ENCODE data around the gene COQ6. TPM values are rescaled to one million over a fixed set of nuclear protein-coding genes. Genes with fewer than 3 reads are reported as not detected.
A peak's percentile ranks its signal among the peaks of the same experiment; 100 is the strongest.
"Not testable (repeated sequence)": the region's sequence is repeated elsewhere in the genome, so short reads cannot be mapped to it uniquely, and the experiment has no call there.

COQ6 gene
- 14.5 and 18.8 TPM in 2 replicates for total RNA-seq

- peak; percentile 96 to 97 for DNase-seq (ENCODE audit: low read depth in 2 of 2)
Measured at GRCh38 chr14:73949752-73950734, at the start of gene COQ6, which contains the start of gene FAM161B. Gene COQ6 (plus strand): TSS chr14:73950302. CDS start chr14:73950333, 31 bp downstream. Gene FAM161B (minus strand): TSS chr14:73950094. CDS start chr14:73950026, 68 bp downstream.

- no peak for DNase-seq (ENCODE audit: low read depth in 2 of 2)
Measured at GRCh38 chr14:73903028-73903427, 47.1 kb upstream of the COQ6 start.

- no peak for DNase-seq (ENCODE audit: low read depth in 2 of 2)
Measured at GRCh38 chr14:73909681-73910080, 40.4 kb upstream of the COQ6 start.

- no peak for DNase-seq (ENCODE audit: low read depth in 2 of 2)
Measured at GRCh38 chr14:73913256-73913655, 36.8 kb upstream of the COQ6 start.

GRCh38 chr14:73916324-73916723 lies 33.8 kb upstream of the COQ6 start:
- no peak for DNase-seq (ENCODE audit: low read depth in 2 of 2)

GRCh38 chr14:73919457-73919856 lies 30.6 kb upstream of the COQ6 start:
- not testable (repeated sequence) for DNase-seq (ENCODE audit: low read depth in 2 of 2)

- no peak for DNase-seq (ENCODE audit: low read depth in 2 of 2)
Measured at GRCh38 chr14:73924337-73924736, 25.8 kb upstream of the COQ6 start.

- peak in 1 of 2 donors; percentile 8 for DNase-seq (ENCODE audit: low read depth in 2 of 2)
Measured at GRCh38 chr14:73935666-73936065, 14.4 kb upstream of the COQ6 start.

GRCh38 chr14:73936548-73936947 lies 13.6 kb upstream of the COQ6 start:
- DNase-seq (ENCODE audit: low read depth in 2 of 2): no peak

GRCh38 chr14:73937012-73937411 lies 13.1 kb upstream of the COQ6 start:
- no peak for DNase-seq (ENCODE audit: low read depth in 2 of 2)

GRCh38 chr14:73942180-73942579 lies 7.9 kb upstream of the COQ6 start:
- no peak for DNase-seq (ENCODE audit: low read depth in 2 of 2)

GRCh38 chr14:73943083-73943482 lies 7.0 kb upstream of the COQ6 start:
- peak; percentile 42 to 86 for DNase-seq (ENCODE audit: low read depth in 2 of 2)

GRCh38 chr14:73944432-73945158 lies 5.5 kb upstream of the COQ6 start:
- DNase-seq (ENCODE audit: low read depth in 2 of 2): no peak

GRCh38 chr14:73945159-73945670 lies 4.9 kb upstream of the COQ6 start:
- DNase-seq (ENCODE audit: low read depth in 2 of 2): no peak

- no peak for DNase-seq (ENCODE audit: low read depth in 2 of 2)
Measured at GRCh38 chr14:73953731-73954130, 3.6 kb downstream of the COQ6 start.

- DNase-seq (ENCODE audit: low read depth in 2 of 2): no peak
Measured at GRCh38 chr14:73955674-73956073, 5.6 kb downstream of the COQ6 start.

- DNase-seq (ENCODE audit: low read depth in 2 of 2): no peak
Measured at GRCh38 chr14:73958591-73958990, 8.5 kb downstream of the COQ6 start.

GRCh38 chr14:73961192-73961591 lies 11.1 kb downstream of the COQ6 start:
- no peak for DNase-seq (ENCODE audit: low read depth in 2 of 2)

- DNase-seq (ENCODE audit: low read depth in 2 of 2): no peak
Measured at GRCh38 chr14:73965216-73965615, 15.1 kb downstream of the COQ6 start.

GRCh38 chr14:73968885-73969284 lies 18.8 kb downstream of the COQ6 start:
- no peak for DNase-seq (ENCODE audit: low read depth in 2 of 2)

- no peak for DNase-seq (ENCODE audit: low read depth in 2 of 2)
Measured at GRCh38 chr14:73973497-73973896, 23.4 kb downstream of the COQ6 start.

GRCh38 chr14:73976125-73976524 lies 26.0 kb downstream of the COQ6 start:
- no peak for DNase-seq (ENCODE audit: low read depth in 2 of 2)

Data from dermis microvascular lymphatic vessel endothelial cell (primary cell).